Fibroblast of pulmonary artery (primary cell): ENCODE measurements around the gene CHD2.
"Not testable (repeated sequence)": the region's sequence is repeated elsewhere in the genome, so short reads cannot be mapped to it uniquely, and the experiment has no call there.

Experiments used
- DNase-seq: peaks from one replicate; pipeline ENCODE4 v3.0.0-alpha.2; 2010; ENCODE audit warnings: low read depth
- H3K4me3 ChIP-seq: replicated peaks from 2 replicates; pipeline ENCODE4 v1.5.1; 2011; ENCODE audit warnings: low read depth, mild to moderate bottlenecking, control low read depth, low read length, moderate library complexity
- CTCF ChIP-seq: IDR thresholded peaks from 2 replicates; pipeline ENCODE4 v1.5.1; 2011; ENCODE audit warnings: mild to moderate bottlenecking, control low read depth, low read length, inconsistent platforms; ENCODE audit errors: missing control alignments

The CHD2 gene

GRCh38 chr15:93028111-93028631 is 128.0 kb downstream of the CHD2 start:
- peak; percentile 12 for DNase-seq
- H3K4me3 ChIP-seq = no peak overlapping the region
- TF ChIP-seq CTCF = no peak

GRCh38 chr15:93028632-93029213 is 128.6 kb downstream of the CHD2 start:
- H3K4me3 ChIP-seq = no peak overlapping the region
- no peak for TF ChIP-seq CTCF
- peak; percentile 97 for DNase-seq

GRCh38 chr15:93029214-93029835 is 129.2 kb downstream of the CHD2 start:
- no peak for TF ChIP-seq CTCF
- no peak overlapping the region for H3K4me3 ChIP-seq
- peak; percentile 41 for DNase-seq

- no peak for TF ChIP-seq CTCF
- no peak overlapping the region for H3K4me3 ChIP-seq
- peak; percentile 29 for DNase-seq
Observed at GRCh38 chr15:93029836-93030429, 129.8 kb downstream of the CHD2 start.

- peak; percentile 70 for DNase-seq
- TF ChIP-seq CTCF = peak; percentile 83
Observed at GRCh38 chr15:93030430-93031102, 130.4 kb downstream of the CHD2 start.

GRCh38 chr15:93031103-93031464 is 131.0 kb downstream of the CHD2 start:
- no peak for DNase-seq
- no peak overlapping the region for H3K4me3 ChIP-seq
- TF ChIP-seq CTCF = no peak

More at GRCh38 chr15:93030430-93031102, 130.4 kb downstream of the CHD2 start:
- H3K4me3 ChIP-seq = no peak overlapping the region

GRCh38 chr15:93031557-93032384 is 131.6 kb downstream of the CHD2 start:
- DNase-seq, H3K4me3 ChIP-seq: not testable (repeated sequence)

- not testable (repeated sequence) for DNase-seq, H3K4me3 ChIP-seq
Observed at GRCh38 chr15:93032515-93033206, 132.5 kb downstream of the CHD2 start.
